Lung (tissue), 12 donors: ENCODE data around the gene PUSL1. TPM values are rescaled to one million over a fixed set of nuclear protein-coding genes. Genes with fewer than 3 reads are reported as not detected.

ENCODE experiments used
- ATAC-seq: fragments of 200-7000 bp; cut with Tn5 transposase; one replicate; pipeline ENCODE4 v1.9.1; 2020; ENCODE audit warnings: moderate number of reproducible peaks; ENCODE audit not compliant: insufficient read depth, low FRiP score
- DNase-seq, 3 donors: peaks; one replicate each; pipeline ENCODE4 v3.0.0-alpha.2; 2013 to 2017
- H3K27ac ChIP-seq, 2 donors: one replicate each; pipeline ENCODE4 v1.5.1; 2013; ENCODE audit warnings: mild to moderate bottlenecking in 2 of 2, moderate library complexity in 2 of 2, control low read depth in 1 of 2, inconsistent platforms in 1 of 2, low read depth in 1 of 2, low read length in 1 of 2
- H3K27me3 ChIP-seq, 3 donors: one replicate each; pipeline ENCODE4 v1.5.1; 2013; ENCODE audit warnings: low read length in 2 of 3; ENCODE audit not compliant: control insufficient read depth in 3 of 3, insufficient read depth in 3 of 3
- H3K36me3 ChIP-seq, 4 donors: one replicate each; pipeline ENCODE4 v1.5.1; 2013; ENCODE audit warnings: low read length in 4 of 4, mild to moderate bottlenecking in 1 of 4, moderate library complexity in 1 of 4; ENCODE audit not compliant: control insufficient read depth in 4 of 4, insufficient read depth in 4 of 4
- H3K4me1 ChIP-seq, 5 donors: one replicate each; pipeline ENCODE4 v1.5.1; 2013; ENCODE audit warnings: low read length in 5 of 5, mild to moderate bottlenecking in 2 of 5, moderate library complexity in 1 of 5; ENCODE audit not compliant: control insufficient read depth in 5 of 5, insufficient read depth in 5 of 5
- H3K4me3 ChIP-seq: one replicate; pipeline ENCODE4 v1.5.1; 2013; ENCODE audit warnings: mild to moderate bottlenecking, control low read depth, moderate library complexity
- H3K9ac ChIP-seq, 2 donors: one replicate each; pipeline ENCODE4 v1.5.1; 2013; ENCODE audit warnings: low read length in 2 of 2, control low read depth in 1 of 2; ENCODE audit not compliant: insufficient read depth in 1 of 2
- H3K9me3 ChIP-seq, 4 donors: one replicate each; pipeline ENCODE4 v1.5.1; 2013; ENCODE audit warnings: low read length in 3 of 4, mild to moderate bottlenecking in 1 of 4, moderate library complexity in 1 of 4; ENCODE audit not compliant: control insufficient read depth in 4 of 4, insufficient read depth in 3 of 4
- WGBS, 2 donors: extraction: QIAGEN DNeasy Blood & Tissue Kit; methylation state at CpG; one replicate each; pipeline ENCODE4 v1.1.7; 2013; 5-methylcytosine and 5-hydroxymethylcytosine counted together
- polyA plus RNA-seq, 2 donors: library from polyadenylated mRNA; stranded (reverse); fragments of 200-250 nt; gene quantifications; one replicate each; pipeline ENCODE4 v1.2.1, GENCODE V29; 2013
- total RNA-seq, 2 donors: library from RNA; depleted of rRNA in 1 of 2; stranded (reverse); fragments of >200 nt in 1 of 2; gene quantifications; one replicate each; pipeline ENCODE4 v1.2.1, GENCODE V29; 2014 to 2021
- TF ChIP-seq, protein P1 (sequence below): IDR thresholded peaks from 2 replicates; pipeline ENCODE4 v1.5.1; 2012; ENCODE audit warnings: mild to moderate bottlenecking; ENCODE audit errors: control extremely low read depth, extremely low read depth
- donor health status: control.
- donor health status: control.
- donor health status: Bipolar disorder and iron deficiency.
- donor health status: healthy.
- donor health status: DM: yes; HTN: yes; CAD: no.

The PUSL1 gene
- total and polyA plus RNA-seq, 4 donors: 11.3 to 23.7 (median 18.6) TPM

- peak; percentile 70 for ATAC-seq
- 42 to 55% methylated on average over 45 of the region's 45 CpGs for WGBS, 2 donors
- Histone ChIP-seq H3K27me3 (peaks cover 0 to 6% (median 0%) of the 10 kb centered on the region in 3 donors), H3K9me3 (no peaks in the 10 kb centered on the region), H3K4me3 (no peak overlapping the region), H3K27ac (no peak overlapping the region), H3K4me1 (peaks cover 0 to 2% (median 0%) of the 10 kb centered on the region in 5 donors), H3K9ac (no peak overlapping the region), H3K36me3 (peaks cover 0 to 18% (median 3%) of the 10 kb centered on the region in 4 donors)
- TF ChIP-seq, protein P1, sequence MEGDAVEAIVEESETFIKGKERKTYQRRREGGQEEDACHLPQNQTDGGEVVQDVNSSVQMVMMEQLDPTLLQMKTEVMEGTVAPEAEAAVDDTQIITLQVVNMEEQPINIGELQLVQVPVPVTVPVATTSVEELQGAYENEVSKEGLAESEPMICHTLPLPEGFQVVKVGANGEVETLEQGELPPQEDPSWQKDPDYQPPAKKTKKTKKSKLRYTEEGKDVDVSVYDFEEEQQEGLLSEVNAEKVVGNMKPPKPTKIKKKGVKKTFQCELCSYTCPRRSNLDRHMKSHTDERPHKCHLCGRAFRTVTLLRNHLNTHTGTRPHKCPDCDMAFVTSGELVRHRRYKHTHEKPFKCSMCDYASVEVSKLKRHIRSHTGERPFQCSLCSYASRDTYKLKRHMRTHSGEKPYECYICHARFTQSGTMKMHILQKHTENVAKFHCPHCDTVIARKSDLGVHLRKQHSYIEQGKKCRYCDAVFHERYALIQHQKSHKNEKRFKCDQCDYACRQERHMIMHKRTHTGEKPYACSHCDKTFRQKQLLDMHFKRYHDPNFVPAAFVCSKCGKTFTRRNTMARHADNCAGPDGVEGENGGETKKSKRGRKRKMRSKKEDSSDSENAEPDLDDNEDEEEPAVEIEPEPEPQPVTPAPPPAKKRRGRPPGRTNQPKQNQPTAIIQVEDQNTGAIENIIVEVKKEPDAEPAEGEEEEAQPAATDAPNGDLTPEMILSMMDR: peak; percentile 44
- DNase-seq: peak; percentile 53 to 67 (median 63)
Observed at GRCh38 chr1:1291548-1292441, 16.6 kb upstream of the PUSL1 start.

DNA sequence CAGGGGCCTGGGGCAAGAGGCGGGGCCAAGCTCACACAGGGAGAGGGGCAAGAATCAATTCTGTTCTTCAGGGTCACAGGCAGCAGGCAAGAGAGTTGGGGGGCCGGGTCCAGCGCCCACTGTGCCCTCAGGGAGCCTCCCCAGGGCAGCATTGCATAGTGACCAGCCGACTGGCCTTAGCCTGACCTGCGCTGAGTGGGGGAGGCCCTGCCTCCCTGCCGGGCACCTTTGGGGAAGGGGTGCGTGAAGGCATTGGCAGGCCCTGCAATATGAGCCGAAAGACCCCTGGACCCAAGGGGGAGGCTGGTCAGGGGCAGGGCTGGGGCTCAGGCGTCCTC is 16.0 kb upstream of the PUSL1 start:
- no peak for ATAC-seq
- H3K4me3 ChIP-seq: no peak overlapping the region
- H3K9me3 ChIP-seq: no peaks in the 10 kb centered on the region
- no peak for DNase-seq
- peaks cover 0 to under 1% (median 0%) of the 10 kb centered on the region in 3 donors for H3K27me3 ChIP-seq
- H3K9ac ChIP-seq: no peak overlapping the region
- 90 to 93% methylated on average over 9 of the region's 9 CpGs for WGBS, 2 donors
- TF ChIP-seq, protein P1: no peak
- peaks cover 0 to 19% (median 4%) of the 10 kb centered on the region in 4 donors for H3K36me3 ChIP-seq
- peaks cover 0 to 2% (median 0%) of the 10 kb centered on the region in 5 donors for H3K4me1 ChIP-seq
- H3K27ac ChIP-seq: no peak overlapping the region

DNA sequence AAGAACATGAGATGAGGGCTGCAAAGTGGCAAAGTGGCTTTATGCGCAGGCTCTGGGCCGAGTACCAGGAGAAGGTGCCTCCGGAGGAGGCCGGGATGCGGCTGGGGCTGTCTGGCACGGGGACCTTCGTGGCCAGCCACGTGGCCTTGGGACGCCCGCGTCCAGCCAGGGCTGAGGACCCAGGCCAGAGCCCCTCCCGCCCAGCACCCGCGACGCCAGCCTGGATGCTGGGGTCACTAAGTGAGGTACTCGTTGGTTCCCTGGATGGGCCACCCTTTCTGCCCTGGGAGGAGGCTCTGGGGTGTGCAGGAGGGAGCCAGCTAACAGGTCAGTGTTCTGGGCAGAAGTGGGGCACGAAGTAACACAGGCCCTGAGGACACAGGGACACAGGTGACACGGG is 15.5 kb upstream of the PUSL1 start:
- no peaks in the 10 kb centered on the region for H3K27me3 ChIP-seq
- DNase-seq (no peak), ATAC-seq (no peak)
- no peak overlapping the region for H3K27ac ChIP-seq
- H3K4me1 ChIP-seq: peaks cover 0 to 2% (median 0%) of the 10 kb centered on the region in 5 donors
- peaks cover 0 to 22% (median 4%) of the 10 kb centered on the region in 4 donors for H3K36me3 ChIP-seq
- no peak overlapping the region for H3K9ac ChIP-seq
- no peaks in the 10 kb centered on the region for H3K9me3 ChIP-seq
- TF ChIP-seq, protein P1: no peak
- H3K4me3 ChIP-seq: no peak overlapping the region
- 94 to 98% methylated on average over 18 of the region's 18 CpGs for WGBS, 2 donors
